HG03064 (cell line): ENCODE data around the gene TMC4.
A peak's percentile ranks its signal among the peaks of the same experiment; 100 is the strongest.

Source experiments
- ATAC-seq: cut with Tn5 transposase; IDR thresholded peaks from one replicate; pipeline ENCODE4 v1.9.1; 2021; ENCODE audit warnings: low read depth; ENCODE audit not compliant: unreplicated experiment

The TMC4 gene

GRCh38 chr19:54156953-54157352 lies 16.0 kb downstream of the TMC4 start:
- no peak for ATAC-seq

GRCh38 chr19:54156490-54156889 lies 16.5 kb downstream of the TMC4 start:
- ATAC-seq: no peak

GRCh38 chr19:54155694-54156093 lies 17.3 kb downstream of the TMC4 start:
- ATAC-seq: no peak

- no peak for ATAC-seq
These were observed 18.2 kb downstream of the TMC4 start for GRCh38 chr19:54154603-54155345.

GRCh38 chr19:54153731-54154326 lies 19.1 kb downstream of the TMC4 start:
- no peak for ATAC-seq

- no peak for ATAC-seq
These were observed 20.0 kb downstream of the TMC4 start for GRCh38 chr19:54152878-54153524.

GRCh38 chr19:54152267-54152666 lies 20.7 kb downstream of the TMC4 start:
- ATAC-seq: no peak

- ATAC-seq: no peak
These were observed 21.5 kb downstream of the TMC4 start for GRCh38 chr19:54151362-54152035.

- no peak for ATAC-seq
These were observed 23.7 kb downstream of the TMC4 start for GRCh38 chr19:54149021-54149812.

GRCh38 chr19:54148158-54148557 lies 24.8 kb downstream of the TMC4 start:
- no peak for ATAC-seq

GRCh38 chr19:54147676-54148075 lies 25.3 kb downstream of the TMC4 start:
- no peak for ATAC-seq

GRCh38 chr19:54145541-54146158 lies 27.3 kb downstream of the TMC4 start:
- no peak for ATAC-seq

GRCh38 chr19:54142166-54142780 lies 30.7 kb downstream of the TMC4 start:
- no peak for ATAC-seq

- no peak for ATAC-seq
These were observed 31.6 kb downstream of the TMC4 start for GRCh38 chr19:54141356-54141755.

- no peak for ATAC-seq
These were observed 34.3 kb downstream of the TMC4 start for GRCh38 chr19:54138489-54139256.

- no peak for ATAC-seq
These were observed 35.1 kb downstream of the TMC4 start, which contains the start of gene CNOT3 for GRCh38 chr19:54137699-54138488. Gene CNOT3 (plus strand): TSS chr19:54137762. CDS start chr19:54142979, 5,217 bp downstream.

- ATAC-seq: peak; percentile 66
These were observed 35.9 kb downstream of the TMC4 start for GRCh38 chr19:54136864-54137698.
